Measurements from ENCODE around the gene MTHFR. TPM values are rescaled to one million over a fixed set of nuclear protein-coding genes. Genes with fewer than 3 reads are reported as not detected.

MTHFR gene
- total RNA-seq: 23.2 and 24.6 TPM in 2 replicates

GRCh38 chr1:11805422-11806306 is at the start of gene MTHFR, which contains the start of gene CLCN6:
MTHFR (minus strand) TSS chr1:11805964; CDS start chr1:11803116, 2,848 bp downstream.
CLCN6 (plus strand) TSS chr1:11806191; CDS start chr1:11806263, 72 bp downstream.
- intact Hi-C loops (cut with micrococcal nuclease): loop anchor here (1.0 to 5.0 kb wide), 5 partner anchors 69 to 793 kb away; partner anchors contain the start of genes AGTRAP, MFN2, MTOR and TARDBP

- intact Hi-C loops (cut with micrococcal nuclease): no loop called here
Measured at GRCh38 chr1:11855430-11855829, 49.7 kb upstream of the MTHFR start.

- intact Hi-C loops (cut with micrococcal nuclease): no loop called here
Measured at GRCh38 chr1:11854519-11854918, 48.8 kb upstream of the MTHFR start.

GRCh38 chr1:11851180-11851579 is 45.4 kb upstream of the MTHFR start:
- intact Hi-C loops (cut with micrococcal nuclease): no loop called here

- intact Hi-C loops (cut with micrococcal nuclease): no loop called here
Measured at GRCh38 chr1:11850156-11850555, 44.4 kb upstream of the MTHFR start.

GRCh38 chr1:11848373-11848700 is 42.6 kb upstream of the MTHFR start:
- intact Hi-C loops (cut with micrococcal nuclease): no loop called here

GRCh38 chr1:11847667-11848372 is 42.1 kb upstream of the MTHFR start, which contains the start of gene NPPA:
NPPA (minus strand) TSS chr1:11847783; CDS start chr1:11847684, 99 bp downstream.
- intact Hi-C loops (cut with micrococcal nuclease): no loop called here

GRCh38 chr1:11845641-11846335 is 40.0 kb upstream of the MTHFR start:
- intact Hi-C loops (cut with micrococcal nuclease): no loop called here

- intact Hi-C loops (cut with micrococcal nuclease): no loop called here
Measured at GRCh38 chr1:11842154-11843041, 36.6 kb upstream of the MTHFR start.

GRCh38 chr1:11841245-11842153 is 35.7 kb upstream of the MTHFR start:
- intact Hi-C loops (cut with micrococcal nuclease): no loop called here

GRCh38 chr1:11839727-11840705 is 34.3 kb upstream of the MTHFR start:
- intact Hi-C loops (cut with micrococcal nuclease): loop anchor here (2.0 kb wide), 2 partner anchors 67 to 191 kb away; no protein-coding TSS in a partner anchor

- intact Hi-C loops (cut with micrococcal nuclease): loop anchor here (1.0 to 2.0 kb wide), 3 partner anchors 56 to 192 kb away; no protein-coding TSS in a partner anchor
Measured at GRCh38 chr1:11838349-11839272, 32.8 kb upstream of the MTHFR start.

- intact Hi-C loops (cut with micrococcal nuclease): loop anchor here (1.0 to 2.0 kb wide), 3 partner anchors 56 to 193 kb away; no protein-coding TSS in a partner anchor
Measured at GRCh38 chr1:11837767-11838348, 32.1 kb upstream of the MTHFR start.

- intact Hi-C loops (cut with micrococcal nuclease): no loop called here
Measured at GRCh38 chr1:11836955-11837766, 31.4 kb upstream of the MTHFR start.

GRCh38 chr1:11835441-11836225 is 29.9 kb upstream of the MTHFR start:
- intact Hi-C loops (cut with micrococcal nuclease): no loop called here

All from T-helper 2 cell treated with Interferon-gamma antibody and Interleukin-4, amounts not matched to agents 100 ng/mL and 5 ng/mL, for 36 hours (primary cell).